ENCODE measurements around the gene HIVEP3. TPM values are rescaled to one million over a fixed set of nuclear protein-coding genes. Genes with fewer than 3 reads are reported as not detected.

HIVEP3 gene
- total RNA-seq, 4 donors from 2014 or later = 4.2 to 6.5 (median 4.7) TPM

DNA sequence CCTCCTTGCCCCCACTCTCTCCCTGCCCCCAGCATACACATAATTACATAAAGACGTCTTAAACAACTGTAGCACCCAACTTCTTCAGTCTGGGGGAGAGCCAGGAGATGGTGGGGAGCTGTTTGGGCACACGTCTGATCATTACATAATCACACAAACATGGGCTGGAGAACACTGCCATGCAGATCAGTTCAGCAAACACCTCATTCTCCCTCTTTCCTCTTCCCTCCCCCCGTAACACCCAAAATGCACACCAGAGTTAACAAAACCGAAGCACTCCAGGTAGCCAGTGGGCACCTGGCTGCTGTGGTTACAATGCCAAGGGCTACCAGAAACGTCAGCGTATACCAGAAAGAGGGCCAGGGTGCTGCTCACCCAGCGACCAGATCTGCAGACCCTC, 1.6 kb downstream of the HIVEP3 start:
- no peak for DNase-seq (ENCODE audit: low spot score in 2 of 2)
- H3K36me3 ChIP-seq = no peaks in the 10 kb centered on the region
- H3K27ac ChIP-seq = no peak overlapping the region
- H3K4me3 ChIP-seq = peak overlapping the region in 1 of 4 donors; percentile 67
- no peaks in the 10 kb centered on the region for H3K9me3 ChIP-seq
- H3K27me3 ChIP-seq = no peaks in the 10 kb centered on the region
- TF ChIP-seq, protein P1, sequence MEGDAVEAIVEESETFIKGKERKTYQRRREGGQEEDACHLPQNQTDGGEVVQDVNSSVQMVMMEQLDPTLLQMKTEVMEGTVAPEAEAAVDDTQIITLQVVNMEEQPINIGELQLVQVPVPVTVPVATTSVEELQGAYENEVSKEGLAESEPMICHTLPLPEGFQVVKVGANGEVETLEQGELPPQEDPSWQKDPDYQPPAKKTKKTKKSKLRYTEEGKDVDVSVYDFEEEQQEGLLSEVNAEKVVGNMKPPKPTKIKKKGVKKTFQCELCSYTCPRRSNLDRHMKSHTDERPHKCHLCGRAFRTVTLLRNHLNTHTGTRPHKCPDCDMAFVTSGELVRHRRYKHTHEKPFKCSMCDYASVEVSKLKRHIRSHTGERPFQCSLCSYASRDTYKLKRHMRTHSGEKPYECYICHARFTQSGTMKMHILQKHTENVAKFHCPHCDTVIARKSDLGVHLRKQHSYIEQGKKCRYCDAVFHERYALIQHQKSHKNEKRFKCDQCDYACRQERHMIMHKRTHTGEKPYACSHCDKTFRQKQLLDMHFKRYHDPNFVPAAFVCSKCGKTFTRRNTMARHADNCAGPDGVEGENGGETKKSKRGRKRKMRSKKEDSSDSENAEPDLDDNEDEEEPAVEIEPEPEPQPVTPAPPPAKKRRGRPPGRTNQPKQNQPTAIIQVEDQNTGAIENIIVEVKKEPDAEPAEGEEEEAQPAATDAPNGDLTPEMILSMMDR (IDR thresholded peaks at IDR 0.05) = no peak
- TF ChIP-seq EP300 (IDR thresholded peaks at IDR 0.05) (no peak), POLR2A (IDR thresholded peaks at IDR 0.05) (no peak)
- H3K4me1 ChIP-seq = peaks cover 0 to 37% (median 16%) of the 10 kb centered on the region in 4 donors
- WGBS, 2 donors = 57 to 68% methylated on average over 5 to 7 of the region's 7 CpGs

DNA sequence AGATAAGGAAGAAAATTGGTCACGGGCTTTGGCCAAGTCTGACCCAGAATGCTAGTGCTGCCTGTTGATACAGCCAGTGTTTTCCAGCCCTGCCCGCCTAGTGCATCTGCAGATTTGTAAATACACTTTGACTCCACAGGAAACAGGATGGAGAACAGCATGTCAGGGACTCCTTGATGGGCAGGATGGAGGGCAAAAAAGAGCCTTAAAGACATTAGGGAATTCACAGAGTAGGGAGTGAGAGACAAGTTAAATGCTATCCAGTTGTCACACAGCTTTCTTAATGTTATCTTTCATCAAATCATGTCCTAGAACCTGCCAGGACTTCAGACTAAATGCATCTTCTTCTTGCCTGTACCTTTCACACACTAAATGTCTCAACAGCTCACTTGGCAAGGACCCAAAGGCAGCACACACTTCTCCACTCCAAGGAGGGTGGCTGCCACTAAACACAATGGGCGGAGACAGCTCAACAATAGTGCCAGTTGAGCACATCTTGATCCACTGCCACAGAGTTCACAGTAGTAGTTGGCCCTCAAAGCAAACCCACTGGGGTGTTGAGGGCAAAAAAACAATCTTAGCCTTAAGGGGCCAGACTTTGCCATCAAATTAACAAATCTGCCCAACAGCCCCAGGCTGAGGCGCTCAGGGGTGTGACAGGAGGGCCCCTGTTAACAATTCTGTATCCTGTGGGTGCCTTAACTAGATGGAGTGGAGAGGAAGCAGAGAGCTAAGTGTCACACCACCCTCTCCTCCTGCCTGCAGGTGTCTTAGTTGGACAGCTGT, 2.7 kb downstream of the HIVEP3 start:
- H3K27me3 ChIP-seq = no peaks in the 10 kb centered on the region
- DNase-seq (ENCODE audit: low spot score in 2 of 2) = no peak
- no peak overlapping the region for H3K27ac ChIP-seq
- peaks cover 0 to 2% (median 0%) of the 10 kb centered on the region in 4 donors for H3K9me3 ChIP-seq
- H3K4me3 ChIP-seq = no peak overlapping the region
- 64 to 68% methylated on average over 4 of the region's 4 CpGs for WGBS, 2 donors
- H3K4me1 ChIP-seq = peaks cover 0 to 37% (median 16%) of the 10 kb centered on the region in 4 donors
- TF ChIP-seq, protein P1 (IDR thresholded peaks at IDR 0.05) = no peak
- TF ChIP-seq POLR2A (IDR thresholded peaks at IDR 0.05) (no peak), EP300 (IDR thresholded peaks at IDR 0.05) (no peak)
- H3K36me3 ChIP-seq = no peaks in the 10 kb centered on the region

DNA sequence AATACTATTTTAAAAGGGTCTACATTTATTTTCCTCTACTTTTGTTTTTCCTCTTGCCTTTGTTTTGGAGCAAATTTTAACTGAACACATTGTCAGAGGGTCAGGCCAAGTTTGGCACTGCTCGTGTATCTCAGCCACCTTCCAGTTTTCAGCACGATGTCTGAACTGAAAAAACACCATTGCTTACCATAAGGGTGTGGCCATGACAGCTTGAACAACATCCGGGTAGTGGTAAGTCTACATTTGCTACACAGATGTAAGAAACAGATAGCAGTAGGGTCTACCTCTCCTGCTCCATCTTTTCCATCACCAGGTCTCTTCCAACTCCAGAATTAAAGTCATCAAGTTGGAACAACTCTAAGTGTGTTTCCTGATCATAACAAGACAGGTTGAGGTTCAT, 4.2 kb downstream of the HIVEP3 start:
- H3K9me3 ChIP-seq = peaks cover 0 to 5% (median 0%) of the 10 kb centered on the region in 4 donors
- no peak overlapping the region for H3K4me3 ChIP-seq
- 73 to 84% methylated on average over 3 of the region's 3 CpGs for WGBS, 2 donors
- H3K27ac ChIP-seq = no peak overlapping the region
- peaks cover 0 to 37% (median 16%) of the 10 kb centered on the region in 4 donors for H3K4me1 ChIP-seq
- no peaks in the 10 kb centered on the region for H3K36me3 ChIP-seq
- DNase-seq (ENCODE audit: low spot score in 2 of 2) = no peak
- H3K27me3 ChIP-seq = no peaks in the 10 kb centered on the region
- TF ChIP-seq, protein P1 (IDR thresholded peaks at IDR 0.05) = no peak
- TF ChIP-seq POLR2A (IDR thresholded peaks at IDR 0.05) = no peak
- TF ChIP-seq EP300 (IDR thresholded peaks at IDR 0.05) = no peak

DNA sequence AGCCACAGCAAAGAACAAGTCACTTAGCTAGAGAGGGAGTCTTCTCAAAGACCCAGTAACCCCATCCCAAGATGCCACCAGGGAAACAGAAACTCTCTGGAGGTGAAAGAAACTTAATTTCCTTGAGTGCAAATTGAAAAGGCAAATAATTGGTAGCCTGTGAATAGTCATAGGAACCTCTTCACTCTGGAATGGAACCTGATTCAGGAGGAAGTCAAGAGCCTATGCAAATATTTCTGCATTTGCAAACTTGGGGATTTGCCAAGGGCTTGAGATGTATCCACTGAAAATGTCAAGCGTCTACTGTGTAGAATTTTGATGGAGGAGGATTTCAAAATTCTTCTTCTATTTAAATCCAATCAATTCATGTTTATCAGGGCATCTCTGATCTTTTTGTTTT, 5.7 kb downstream of the HIVEP3 start:
- TF ChIP-seq POLR2A (IDR thresholded peaks at IDR 0.05) (no peak), EP300 (IDR thresholded peaks at IDR 0.05) (no peak)
- TF ChIP-seq, protein P1 (IDR thresholded peaks at IDR 0.05) = no peak
- no peaks in the 10 kb centered on the region for H3K27me3 ChIP-seq
- DNase-seq (ENCODE audit: low spot score in 2 of 2) = no peak
- 57 to 63% methylated on average over 1 of the region's 1 CpG for WGBS, 2 donors
- no peak overlapping the region for H3K27ac ChIP-seq
- H3K4me1 ChIP-seq = peaks cover 0 to 23% (median 16%) of the 10 kb centered on the region in 4 donors
- H3K9me3 ChIP-seq = peaks cover 0 to 5% (median 0%) of the 10 kb centered on the region in 4 donors
- no peaks in the 10 kb centered on the region for H3K36me3 ChIP-seq
- no peak overlapping the region for H3K4me3 ChIP-seq

DNA sequence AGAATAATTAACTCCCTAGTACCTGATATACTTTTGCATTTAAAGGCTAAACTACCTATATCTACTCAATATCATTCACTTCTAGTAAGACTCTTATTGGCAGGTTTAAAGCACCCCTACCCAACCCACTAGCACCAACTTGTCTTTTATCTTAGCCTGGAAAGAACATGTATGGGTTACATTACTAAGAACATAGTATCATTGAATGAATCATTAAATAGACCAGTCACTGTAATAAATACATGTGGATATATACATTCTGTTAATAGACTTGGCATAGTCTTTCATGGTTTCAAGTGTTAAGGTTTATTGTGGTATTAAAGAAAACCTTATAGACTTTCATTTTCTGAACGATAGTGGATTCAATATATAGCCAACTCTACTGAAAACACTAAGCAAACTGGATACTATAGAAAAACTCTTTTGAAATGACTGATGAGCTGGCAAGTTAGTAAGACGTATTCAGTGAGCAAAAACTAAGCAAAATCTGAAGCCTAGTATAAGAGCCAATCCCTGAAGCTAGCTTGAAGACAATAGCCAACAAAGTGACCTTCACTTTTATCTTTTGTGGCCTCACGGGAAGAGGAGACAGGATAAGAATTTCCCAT, 10.3 kb downstream of the HIVEP3 start:
- WGBS, 2 donors = 83 to 89% methylated on average over 3 of the region's 3 CpGs

More for the DNA sequence above, 10.3 kb downstream of the HIVEP3 start:
- H3K36me3 ChIP-seq = no peaks in the 10 kb centered on the region
- peaks cover 0 to 5% (median 0%) of the 10 kb centered on the region in 4 donors for H3K9me3 ChIP-seq
- no peak for TF ChIP-seq EP300 (IDR thresholded peaks at IDR 0.05)
- TF ChIP-seq, protein P1 (IDR thresholded peaks at IDR 0.05) = no peak
- no peak for TF ChIP-seq POLR2A (IDR thresholded peaks at IDR 0.05)
- no peak for DNase-seq (ENCODE audit: low spot score in 2 of 2)
- H3K4me1 ChIP-seq = no peaks in the 10 kb centered on the region
- H3K27me3 ChIP-seq = no peaks in the 10 kb centered on the region
- H3K27ac ChIP-seq = no peak overlapping the region
- H3K4me3 ChIP-seq = no peak overlapping the region

Data from tibial nerve (tissue), 4 donors.